GM23338 (cell line): ENCODE results near the gene AMZ1. TPM values are rescaled to one million over a fixed set of nuclear protein-coding genes. Genes with fewer than 3 reads are reported as not detected.

Source experiments
- ATAC-seq: fragments of 200-7000 bp; cut with Tn5 transposase; 3 replicates; pipeline ENCODE4 v1.9.1; 2020
- DNase-seq: peaks from one replicate; pipeline ENCODE4 v3.0.0-alpha.2; 2015; ENCODE audit warnings: low spot score
- H2AFZ ChIP-seq: fragments of 200-600 bp; sonication (generic); 2 replicates; pipeline ENCODE4 v1.8.0; 2016; ENCODE audit warnings: antibody characterized with exemption, mild to moderate bottlenecking, moderate library complexity
- H3F3A ChIP-seq: fragments of 200-600 bp; sonication (generic); replicated peaks from 2 replicates; pipeline ENCODE4 v1.8.0; 2017; ENCODE audit warnings: antibody characterized with exemption, mixed run types, low read depth
- H3K27ac ChIP-seq: fragments of 200-600 bp; sonication (generic); 2 replicates; pipeline ENCODE4 v1.6.1; 2016; ENCODE audit warnings: low read depth
- H3K27me3 ChIP-seq: fragments of 200-600 bp; sonication (generic); 2 replicates; pipeline ENCODE4 v1.8.0; 2016; ENCODE audit warnings: mild to moderate bottlenecking, mixed run types, moderate library complexity; ENCODE audit not compliant: insufficient read depth
- H3K36me3 ChIP-seq: fragments of 200-600 bp; sonication (generic); 2 replicates; pipeline ENCODE4 v1.8.0; 2016; ENCODE audit warnings: mild to moderate bottlenecking; ENCODE audit not compliant: insufficient read depth
- H3K4me1 ChIP-seq: fragments of 200-600 bp; sonication (generic); 2 replicates; pipeline ENCODE4 v1.8.0; 2016; ENCODE audit warnings: mild to moderate bottlenecking, moderate library complexity; ENCODE audit not compliant: insufficient read depth
- H3K4me2 ChIP-seq: fragments of 200-600 bp; sonication (generic); 2 replicates; pipeline ENCODE4 v1.7.1; 2017; ENCODE audit warnings: mixed run types
- H3K4me3 ChIP-seq: fragments of 200-600 bp; sonication (generic); 2 replicates; pipeline ENCODE4 v1.6.1; 2016; ENCODE audit warnings: mixed run types
- H3K79me2 ChIP-seq: fragments of 200-600 bp; sonication (generic); replicated peaks from 2 replicates; pipeline ENCODE4 v1.8.0; 2017; ENCODE audit warnings: mild to moderate bottlenecking; ENCODE audit not compliant: insufficient read depth
- H3K9me2 ChIP-seq: fragments of 200-600 bp; sonication (generic); 2 replicates; pipeline ENCODE4 v1.8.0; 2017; ENCODE audit not compliant: insufficient read depth
- H4K20me1 ChIP-seq: fragments of 200-600 bp; sonication (generic); replicated peaks from 2 replicates; pipeline ENCODE4 v1.8.0; 2017; ENCODE audit warnings: mild to moderate bottlenecking; ENCODE audit not compliant: insufficient read depth
- H3K27ac Mint-ChIP-seq: 2 replicates; pipeline ENCODE4 v1.8.0; 2020; ENCODE audit warnings: inconsistent platforms, mild to moderate bottlenecking, moderate library complexity, mixed read lengths
- H3K27me3 Mint-ChIP-seq: 3 replicates; pipeline ENCODE4 v1.8.0; 2022; ENCODE audit warnings: low read depth, mild to moderate bottlenecking, moderate library complexity, mixed read lengths, inconsistent platforms; ENCODE audit not compliant: insufficient read depth, poor library complexity
- H3K36me3 Mint-ChIP-seq: 3 replicates; pipeline ENCODE4 v1.8.0; 2021; ENCODE audit warnings: low read depth, mild to moderate bottlenecking, inconsistent platforms, moderate library complexity, mixed read lengths
- H3K4me1 Mint-ChIP-seq: 3 replicates; pipeline ENCODE4 v1.8.0; 2020; ENCODE audit warnings: mild to moderate bottlenecking, inconsistent platforms, mixed read lengths
- H3K4me3 Mint-ChIP-seq: 3 replicates; pipeline ENCODE4 v1.8.0; 2021; ENCODE audit warnings: moderate library complexity, mild to moderate bottlenecking, inconsistent platforms, mixed read lengths
- H3K9me3 Mint-ChIP-seq: 3 replicates; pipeline ENCODE4 v1.8.0; 2020; ENCODE audit warnings: moderate library complexity, mild to moderate bottlenecking, inconsistent platforms, mixed read lengths
- CREB1 ChIP-seq: fragments of 250-450 bp; sonication (Bioruptor Pico); IDR thresholded peaks from 2 replicates; pipeline ENCODE4 v1.5.0; 2020; ENCODE audit warnings: low read depth, mild to moderate bottlenecking, moderate library complexity
- EZH2 ChIP-seq: fragments of 200-600 bp; sonication (generic); IDR thresholded peaks from one replicate; pipeline ENCODE4 v1.8.0; 2017; ENCODE audit warnings: antibody characterized with exemption, mild to moderate bottlenecking, low read depth; ENCODE audit not compliant: unreplicated experiment
- JUNB ChIP-seq: IDR thresholded peaks from one replicate; pipeline ENCODE4 v1.6.1; 2016; ENCODE audit warnings: antibody characterized with exemption; ENCODE audit not compliant: unreplicated experiment
- NANOG ChIP-seq: IDR thresholded peaks from 2 replicates; pipeline ENCODE4 v1.6.1; 2016; ENCODE audit warnings: antibody characterized with exemption, borderline replicate concordance
- POLR2AphosphoS5 ChIP-seq: IDR thresholded peaks from 2 replicates; pipeline ENCODE4 v1.6.1; 2016; ENCODE audit warnings: antibody characterized with exemption, low read depth
- ZNF114 ChIP-seq: fragments of 250-450 bp; sonication (Bioruptor Pico); IDR thresholded peaks from 2 replicates; pipeline ENCODE4 v1.5.0; 2020; ENCODE audit warnings: mild to moderate bottlenecking, moderate library complexity
- ZNF331 ChIP-seq: fragments of 250-450 bp; sonication (Bioruptor Pico); IDR thresholded peaks from 2 replicates; pipeline ENCODE4 v1.5.0; 2020; ENCODE audit warnings: low read depth, mild to moderate bottlenecking, moderate library complexity
- polyA plus RNA-seq: library from polyadenylated mRNA; unstranded; fragments of >200 nt; fragmentation: Nextera tagmentation; extraction: Ambion mirVana; gene quantifications from 2 replicates; pipeline ENCODE4 v1.2.1, GENCODE V29; 2016
- total RNA-seq: library from RNA; depleted of rRNA; stranded (reverse); fragments of >200 nt; shearing (Covaris generic); gene quantifications from 2 replicates; pipeline ENCODE4 v1.2.3, GENCODE V29; 2014
- TF ChIP-seq, protein P1 (sequence below), 2 experiments: fragments of 200-600 bp in 1 of 2; sonication (generic) in 1 of 2; conservative IDR thresholded peaks; 2 replicates each; pipeline versions ENCODE4 v1.5.1 to v1.6.1; 2016 to 2017; ENCODE audit warnings: antibody characterized with exemption in 2 of 2, low read depth in 2 of 2, mild to moderate bottlenecking in 2 of 2, moderate library complexity in 1 of 2
- TF ChIP-seq, protein P2 (sequence below): IDR thresholded peaks from 2 replicates; pipeline ENCODE4 v1.6.1; 2016; ENCODE audit warnings: antibody characterized with exemption
- TF ChIP-seq, protein P3 (sequence below): fragments of 250-450 bp; sonication (Bioruptor Pico); IDR thresholded peaks from 2 replicates; pipeline ENCODE4 v1.5.0; 2020; ENCODE audit warnings: mild to moderate bottlenecking, moderate library complexity
- TF ChIP-seq, protein P4 (sequence below): IDR thresholded peaks from one replicate; pipeline ENCODE4 v1.6.1; 2018; ENCODE audit warnings: antibody characterized with exemption; ENCODE audit not compliant: unreplicated experiment

The AMZ1 gene
- total and polyA plus RNA-seq, 2 experiments from 2014 or later = 0.73 to 4.5 TPM

DNA sequence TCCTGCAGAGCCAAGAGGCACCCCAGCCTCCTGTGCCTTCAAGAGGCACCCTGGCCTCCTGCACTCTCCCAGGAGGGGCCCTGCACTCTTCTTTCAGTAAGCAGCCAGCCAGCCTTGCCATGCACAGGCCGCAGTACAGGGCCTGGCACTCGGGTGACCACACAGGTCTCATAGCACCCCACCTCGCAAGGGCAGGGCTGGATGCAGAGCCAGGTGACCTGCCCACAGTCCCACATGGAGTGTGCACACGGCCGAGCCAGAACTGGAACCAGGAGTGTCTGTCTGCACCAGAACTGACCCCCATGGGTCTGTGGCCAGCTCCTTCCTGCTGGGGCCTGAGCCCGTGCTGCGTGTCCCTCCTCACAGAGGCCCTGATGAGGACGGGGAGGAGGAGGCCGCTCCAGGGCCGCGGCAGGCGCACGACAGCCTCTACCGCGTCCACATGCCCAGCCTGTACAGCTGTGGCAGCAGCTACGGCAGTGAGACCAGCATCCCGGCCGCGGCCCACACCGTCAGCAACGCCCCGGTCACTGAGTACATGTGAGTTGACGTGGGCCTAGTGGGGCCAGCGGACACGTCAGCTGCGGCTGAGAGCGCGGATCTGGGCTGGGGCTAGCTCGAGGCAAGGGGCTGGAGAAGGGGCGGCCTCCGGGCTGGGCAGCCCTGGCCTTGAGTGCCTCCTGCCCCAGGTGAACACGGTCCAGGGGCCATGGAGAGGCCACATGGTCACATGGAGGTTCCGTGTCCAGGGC, 29.9 kb upstream of the AMZ1 start:
- TF ChIP-seq, protein P1, sequence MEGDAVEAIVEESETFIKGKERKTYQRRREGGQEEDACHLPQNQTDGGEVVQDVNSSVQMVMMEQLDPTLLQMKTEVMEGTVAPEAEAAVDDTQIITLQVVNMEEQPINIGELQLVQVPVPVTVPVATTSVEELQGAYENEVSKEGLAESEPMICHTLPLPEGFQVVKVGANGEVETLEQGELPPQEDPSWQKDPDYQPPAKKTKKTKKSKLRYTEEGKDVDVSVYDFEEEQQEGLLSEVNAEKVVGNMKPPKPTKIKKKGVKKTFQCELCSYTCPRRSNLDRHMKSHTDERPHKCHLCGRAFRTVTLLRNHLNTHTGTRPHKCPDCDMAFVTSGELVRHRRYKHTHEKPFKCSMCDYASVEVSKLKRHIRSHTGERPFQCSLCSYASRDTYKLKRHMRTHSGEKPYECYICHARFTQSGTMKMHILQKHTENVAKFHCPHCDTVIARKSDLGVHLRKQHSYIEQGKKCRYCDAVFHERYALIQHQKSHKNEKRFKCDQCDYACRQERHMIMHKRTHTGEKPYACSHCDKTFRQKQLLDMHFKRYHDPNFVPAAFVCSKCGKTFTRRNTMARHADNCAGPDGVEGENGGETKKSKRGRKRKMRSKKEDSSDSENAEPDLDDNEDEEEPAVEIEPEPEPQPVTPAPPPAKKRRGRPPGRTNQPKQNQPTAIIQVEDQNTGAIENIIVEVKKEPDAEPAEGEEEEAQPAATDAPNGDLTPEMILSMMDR (conservative IDR thresholded peaks at IDR 0.05; ENCODE audit: low read depth in 2 of 2) = no peak
- TF ChIP-seq EZH2 = no peak
- no peak for TF ChIP-seq NANOG
- TF ChIP-seq JUNB = no peak
- no peak for TF ChIP-seq ZNF331 (CRISPR knock-in tag)
- TF ChIP-seq ZNF114 = no peak
- TF ChIP-seq, protein P2, sequence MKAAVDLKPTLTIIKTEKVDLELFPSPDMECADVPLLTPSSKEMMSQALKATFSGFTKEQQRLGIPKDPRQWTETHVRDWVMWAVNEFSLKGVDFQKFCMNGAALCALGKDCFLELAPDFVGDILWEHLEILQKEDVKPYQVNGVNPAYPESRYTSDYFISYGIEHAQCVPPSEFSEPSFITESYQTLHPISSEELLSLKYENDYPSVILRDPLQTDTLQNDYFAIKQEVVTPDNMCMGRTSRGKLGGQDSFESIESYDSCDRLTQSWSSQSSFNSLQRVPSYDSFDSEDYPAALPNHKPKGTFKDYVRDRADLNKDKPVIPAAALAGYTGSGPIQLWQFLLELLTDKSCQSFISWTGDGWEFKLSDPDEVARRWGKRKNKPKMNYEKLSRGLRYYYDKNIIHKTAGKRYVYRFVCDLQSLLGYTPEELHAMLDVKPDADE = no peak
- TF ChIP-seq, protein P3, sequence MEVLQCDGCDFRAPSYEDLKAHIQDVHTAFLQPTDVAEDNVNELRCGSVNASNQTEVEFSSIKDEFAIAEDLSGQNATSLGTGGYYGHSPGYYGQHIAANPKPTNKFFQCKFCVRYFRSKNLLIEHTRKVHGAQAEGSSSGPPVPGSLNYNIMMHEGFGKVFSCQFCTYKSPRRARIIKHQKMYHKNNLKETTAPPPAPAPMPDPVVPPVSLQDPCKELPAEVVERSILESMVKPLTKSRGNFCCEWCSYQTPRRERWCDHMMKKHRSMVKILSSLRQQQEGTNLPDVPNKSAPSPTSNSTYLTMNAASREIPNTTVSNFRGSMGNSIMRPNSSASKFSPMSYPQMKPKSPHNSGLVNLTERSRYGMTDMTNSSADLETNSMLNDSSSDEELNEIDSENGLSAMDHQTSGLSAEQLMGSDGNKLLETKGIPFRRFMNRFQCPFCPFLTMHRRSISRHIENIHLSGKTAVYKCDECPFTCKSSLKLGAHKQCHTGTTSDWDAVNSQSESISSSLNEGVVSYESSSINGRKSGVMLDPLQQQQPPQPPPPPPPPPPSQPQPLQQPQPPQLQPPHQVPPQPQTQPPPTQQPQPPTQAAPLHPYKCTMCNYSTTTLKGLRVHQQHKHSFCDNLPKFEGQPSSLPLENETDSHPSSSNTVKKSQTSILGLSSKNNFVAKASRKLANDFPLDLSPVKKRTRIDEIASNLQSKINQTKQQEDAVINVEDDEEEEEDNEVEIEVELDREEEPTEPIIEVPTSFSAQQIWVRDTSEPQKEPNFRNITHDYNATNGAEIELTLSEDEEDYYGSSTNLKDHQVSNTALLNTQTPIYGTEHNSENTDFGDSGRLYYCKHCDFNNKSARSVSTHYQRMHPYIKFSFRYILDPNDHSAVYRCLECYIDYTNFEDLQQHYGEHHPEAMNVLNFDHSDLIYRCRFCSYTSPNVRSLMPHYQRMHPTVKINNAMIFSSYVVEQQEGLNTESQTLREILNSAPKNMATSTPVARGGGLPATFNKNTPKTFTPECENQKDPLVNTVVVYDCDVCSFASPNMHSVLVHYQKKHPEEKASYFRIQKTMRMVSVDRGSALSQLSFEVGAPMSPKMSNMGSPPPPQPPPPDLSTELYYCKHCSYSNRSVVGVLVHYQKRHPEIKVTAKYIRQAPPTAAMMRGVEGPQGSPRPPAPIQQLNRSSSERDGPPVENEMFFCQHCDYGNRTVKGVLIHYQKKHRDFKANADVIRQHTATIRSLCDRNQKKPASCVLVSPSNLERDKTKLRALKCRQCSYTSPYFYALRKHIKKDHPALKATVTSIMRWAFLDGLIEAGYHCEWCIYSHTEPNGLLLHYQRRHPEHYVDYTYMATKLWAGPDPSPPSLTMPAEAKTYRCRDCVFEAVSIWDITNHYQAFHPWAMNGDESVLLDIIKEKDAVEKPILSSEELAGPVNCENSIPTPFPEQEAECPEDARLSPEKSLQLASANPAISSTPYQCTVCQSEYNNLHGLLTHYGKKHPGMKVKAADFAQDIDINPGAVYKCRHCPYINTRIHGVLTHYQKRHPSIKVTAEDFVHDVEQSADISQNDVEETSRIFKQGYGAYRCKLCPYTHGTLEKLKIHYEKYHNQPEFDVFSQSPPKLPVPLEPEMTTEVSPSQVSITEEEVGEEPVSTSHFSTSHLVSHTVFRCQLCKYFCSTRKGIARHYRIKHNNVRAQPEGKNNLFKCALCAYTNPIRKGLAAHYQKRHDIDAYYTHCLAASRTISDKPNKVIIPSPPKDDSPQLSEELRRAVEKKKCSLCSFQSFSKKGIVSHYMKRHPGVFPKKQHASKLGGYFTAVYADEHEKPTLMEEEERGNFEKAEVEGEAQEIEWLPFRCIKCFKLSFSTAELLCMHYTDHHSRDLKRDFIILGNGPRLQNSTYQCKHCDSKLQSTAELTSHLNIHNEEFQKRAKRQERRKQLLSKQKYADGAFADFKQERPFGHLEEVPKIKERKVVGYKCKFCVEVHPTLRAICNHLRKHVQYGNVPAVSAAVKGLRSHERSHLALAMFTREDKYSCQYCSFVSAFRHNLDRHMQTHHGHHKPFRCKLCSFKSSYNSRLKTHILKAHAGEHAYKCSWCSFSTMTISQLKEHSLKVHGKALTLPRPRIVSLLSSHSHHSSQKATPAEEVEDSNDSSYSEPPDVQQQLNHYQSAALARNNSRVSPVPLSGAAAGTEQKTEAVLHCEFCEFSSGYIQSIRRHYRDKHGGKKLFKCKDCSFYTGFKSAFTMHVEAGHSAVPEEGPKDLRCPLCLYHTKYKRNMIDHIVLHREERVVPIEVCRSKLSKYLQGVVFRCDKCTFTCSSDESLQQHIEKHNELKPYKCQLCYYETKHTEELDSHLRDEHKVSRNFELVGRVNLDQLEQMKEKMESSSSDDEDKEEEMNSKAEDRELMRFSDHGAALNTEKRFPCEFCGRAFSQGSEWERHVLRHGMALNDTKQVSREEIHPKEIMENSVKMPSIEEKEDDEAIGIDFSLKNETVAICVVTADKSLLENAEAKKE = no peak
- no peak; the same call in 1 of the 2 replicates for TF ChIP-seq POLR2AphosphoS5
- TF ChIP-seq CREB1 (CRISPR knock-in tag) = no peak
- TF ChIP-seq, protein P4, sequence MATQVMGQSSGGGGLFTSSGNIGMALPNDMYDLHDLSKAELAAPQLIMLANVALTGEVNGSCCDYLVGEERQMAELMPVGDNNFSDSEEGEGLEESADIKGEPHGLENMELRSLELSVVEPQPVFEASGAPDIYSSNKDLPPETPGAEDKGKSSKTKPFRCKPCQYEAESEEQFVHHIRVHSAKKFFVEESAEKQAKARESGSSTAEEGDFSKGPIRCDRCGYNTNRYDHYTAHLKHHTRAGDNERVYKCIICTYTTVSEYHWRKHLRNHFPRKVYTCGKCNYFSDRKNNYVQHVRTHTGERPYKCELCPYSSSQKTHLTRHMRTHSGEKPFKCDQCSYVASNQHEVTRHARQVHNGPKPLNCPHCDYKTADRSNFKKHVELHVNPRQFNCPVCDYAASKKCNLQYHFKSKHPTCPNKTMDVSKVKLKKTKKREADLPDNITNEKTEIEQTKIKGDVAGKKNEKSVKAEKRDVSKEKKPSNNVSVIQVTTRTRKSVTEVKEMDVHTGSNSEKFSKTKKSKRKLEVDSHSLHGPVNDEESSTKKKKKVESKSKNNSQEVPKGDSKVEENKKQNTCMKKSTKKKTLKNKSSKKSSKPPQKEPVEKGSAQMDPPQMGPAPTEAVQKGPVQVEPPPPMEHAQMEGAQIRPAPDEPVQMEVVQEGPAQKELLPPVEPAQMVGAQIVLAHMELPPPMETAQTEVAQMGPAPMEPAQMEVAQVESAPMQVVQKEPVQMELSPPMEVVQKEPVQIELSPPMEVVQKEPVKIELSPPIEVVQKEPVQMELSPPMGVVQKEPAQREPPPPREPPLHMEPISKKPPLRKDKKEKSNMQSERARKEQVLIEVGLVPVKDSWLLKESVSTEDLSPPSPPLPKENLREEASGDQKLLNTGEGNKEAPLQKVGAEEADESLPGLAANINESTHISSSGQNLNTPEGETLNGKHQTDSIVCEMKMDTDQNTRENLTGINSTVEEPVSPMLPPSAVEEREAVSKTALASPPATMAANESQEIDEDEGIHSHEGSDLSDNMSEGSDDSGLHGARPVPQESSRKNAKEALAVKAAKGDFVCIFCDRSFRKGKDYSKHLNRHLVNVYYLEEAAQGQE = no peak
- Histone ChIP-seq H3K4me3 (no peak overlapping the region), H3K4me1 (no peaks in the 10 kb centered on the region), H3K9me2 (no peaks in the 10 kb centered on the region), H3K36me3 (0 out of 2 replicates have a peak, but pooled peaks cover 3% of the 10 kb centered on the region), H3K79me2 (no peaks in the 10 kb centered on the region), H3F3A (no peaks in the 10 kb centered on the region), H2AFZ (no peak overlapping the region), H3K27ac (no peak overlapping the region), H4K20me1 (no peaks in the 10 kb centered on the region; the same call in 1 of the 2 replicates), H3K4me2 (no peak overlapping the region), H3K27me3 (no peaks in the 10 kb centered on the region)
- H3K36me3 Mint-ChIP-seq = peaks cover 18% of the 10 kb centered on the region
- DNase-seq = no peak
- H3K27me3 Mint-ChIP-seq = peaks cover 12% of the 10 kb centered on the region
- no peak overlapping the region for H3K4me3 Mint-ChIP-seq
- H3K4me1 Mint-ChIP-seq = no peaks in the 10 kb centered on the region; the same call in 2 of the 3 replicates
- no peak overlapping the region for H3K27ac Mint-ChIP-seq
- H3K9me3 Mint-ChIP-seq = no peaks in the 10 kb centered on the region
- no peak for ATAC-seq
